SK-N-MC (cell line): ENCODE data around the gene NCK2.

Source experiments
- EZH2 ChIP-seq: fragments of 200-600 bp; sonication (generic); IDR thresholded peaks from one replicate; pipeline ENCODE4 v1.6.1; 2017; ENCODE audit warnings: antibody characterized with exemption
- FOXP2 ChIP-seq: optimal IDR thresholded peaks from 2 replicates; pipeline ENCODE3; 2011; ENCODE audit warnings: mild to moderate bottlenecking, moderate library complexity; ENCODE audit not compliant: insufficient read depth; ENCODE audit errors: extremely low read length, control extremely low read depth
- POLR2AphosphoS5 ChIP-seq: IDR thresholded peaks from 2 replicates; pipeline ENCODE4 v1.6.1; 2012; ENCODE audit warnings: mild to moderate bottlenecking, low read depth, low read length, borderline replicate concordance

DNA sequence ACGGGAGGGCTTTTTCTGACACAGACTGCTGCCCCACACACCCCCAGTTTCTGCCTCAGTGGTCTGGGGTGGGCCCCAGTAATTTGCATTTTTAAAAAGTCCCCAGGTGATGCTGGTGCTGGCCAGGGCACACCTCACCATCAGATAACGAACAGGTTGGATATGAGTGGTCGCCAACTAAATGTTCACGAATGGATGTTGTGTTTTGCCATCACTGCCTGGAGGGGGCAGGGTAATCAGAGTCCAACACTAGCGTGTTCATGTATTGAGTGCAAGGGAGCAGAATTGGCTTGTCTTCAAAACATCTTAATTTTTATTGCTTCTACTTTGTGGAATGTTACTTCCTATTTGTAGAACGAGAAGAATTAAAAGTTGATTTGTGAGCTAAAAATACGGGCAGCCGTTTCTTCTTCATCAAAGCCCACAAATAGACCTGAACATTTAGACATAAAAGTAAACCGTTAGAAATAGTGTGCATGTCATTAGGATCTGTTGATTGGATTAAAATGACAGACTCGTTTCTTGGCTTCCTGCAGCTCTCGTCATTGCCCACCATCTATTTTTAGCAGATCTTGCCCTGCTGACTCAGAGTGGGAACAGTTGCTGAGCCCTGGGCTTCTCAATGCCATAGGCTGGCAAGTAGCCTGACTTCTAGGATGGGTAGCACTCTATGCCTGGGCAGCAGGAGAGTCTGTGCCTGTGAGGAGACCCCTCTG lies 45.2 kb downstream of the NCK2 start:
- TF ChIP-seq FOXP2 = no peak
- TF ChIP-seq POLR2AphosphoS5 = no peak
- TF ChIP-seq EZH2 = no peak
